Loucy (cell line): Measurements from ENCODE around the gene FBXL3.

Source experiments
- H2AFZ ChIP-seq: fragments of 200-600 bp; sonication (generic); 2 replicates; pipeline ENCODE4 v1.6.0; 2016; ENCODE audit warnings: antibody characterized with exemption, mild to moderate bottlenecking, low read length, moderate library complexity
- H3F3A ChIP-seq: fragments of 200-600 bp; 2 replicates; pipeline ENCODE4 v1.6.0; 2016; ENCODE audit warnings: antibody characterized with exemption, low read depth, mild to moderate bottlenecking
- H3K27me3 ChIP-seq: fragments of 200-600 bp; sonication (generic); 2 replicates; pipeline ENCODE4 v1.6.1; 2014; ENCODE audit warnings: low read length, mild to moderate bottlenecking; ENCODE audit not compliant: insufficient read depth, poor library complexity, severe bottlenecking
- H3K36me3 ChIP-seq: fragments of 200-600 bp; sonication (generic); 2 replicates; pipeline ENCODE4 v1.6.1; 2016; ENCODE audit warnings: low read length; ENCODE audit not compliant: insufficient read depth
- H3K4me1 ChIP-seq: fragments of 200-600 bp; sonication (generic); 2 replicates; pipeline ENCODE4 v1.5.1; 2014; ENCODE audit warnings: low read length, mild to moderate bottlenecking; ENCODE audit not compliant: insufficient read depth, poor library complexity, severe bottlenecking
- H3K4me2 ChIP-seq: fragments of 200-600 bp; sonication (generic); 2 replicates; pipeline ENCODE4 v1.6.0; 2014; ENCODE audit warnings: antibody characterized with exemption, low read length, low read depth, mild to moderate bottlenecking; ENCODE audit not compliant: poor library complexity, severe bottlenecking
- H3K4me3 ChIP-seq: fragments of 200-600 bp; sonication (generic); 2 replicates; pipeline ENCODE4 v1.5.1; 2014; ENCODE audit warnings: low read length, mild to moderate bottlenecking, mixed read lengths; ENCODE audit not compliant: poor library complexity, severe bottlenecking
- H3K79me2 ChIP-seq: fragments of 200-600 bp; sonication (generic); 2 replicates; pipeline ENCODE4 v1.6.1; 2014; ENCODE audit warnings: low read length; ENCODE audit not compliant: insufficient read depth
- H3K9ac ChIP-seq: fragments of 200-600 bp; sonication (generic); 2 replicates; pipeline ENCODE4 v1.6.0; 2014; ENCODE audit warnings: mild to moderate bottlenecking, low read depth, low read length, moderate library complexity; ENCODE audit not compliant: poor library complexity, severe bottlenecking
- H3K9me2 ChIP-seq: fragments of 200-600 bp; sonication (generic); replicated peaks from 2 replicates; pipeline ENCODE4 v1.6.1; 2016; ENCODE audit warnings: low read depth, low read length, mixed read lengths
- H3K9me3 ChIP-seq: fragments of 200-600 bp; sonication (generic); 2 replicates; pipeline ENCODE4 v1.6.1; 2014; ENCODE audit warnings: mild to moderate bottlenecking, antibody characterized with exemption, low read length, low read depth; ENCODE audit not compliant: insufficient read depth
- H4K20me1 ChIP-seq: fragments of 200-600 bp; sonication (generic); 2 replicates; pipeline ENCODE4 v1.6.0; 2014; ENCODE audit warnings: antibody characterized with exemption, low read length, mild to moderate bottlenecking; ENCODE audit not compliant: insufficient read depth, poor library complexity, severe bottlenecking
- CTCF ChIP-seq: fragments of 200-600 bp; sonication (generic); conservative IDR thresholded peaks from 2 replicates; pipeline ENCODE4 v1.5.1; 2014; ENCODE audit warnings: mild to moderate bottlenecking, antibody characterized with exemption, low read length
- EZH2phosphoT487 ChIP-seq: fragments of 200-600 bp; IDR thresholded peaks from 2 replicates; pipeline ENCODE4 v1.6.1; 2018; ENCODE audit warnings: antibody characterized with exemption, mild to moderate bottlenecking, moderate library complexity, borderline replicate concordance

FBXL3 gene

GRCh38 chr13:76993021-76993420 is 33.9 kb downstream of the FBXL3 start:
- TF ChIP-seq CTCF (no peak), EZH2phosphoT487 (no peak)
- H3K4me1 ChIP-seq, result peaks cover 24% of the 10 kb centered on the region

GRCh38 chr13:76992548-76993001 is 34.4 kb downstream of the FBXL3 start:
- Histone ChIP-seq H3K9ac (peak overlapping the region; percentile 88), H3K79me2 (peaks cover 14% of the 10 kb centered on the region; the same call in 1 of the 2 replicates), H3F3A (no peaks in the 10 kb centered on the region), H2AFZ (peak overlapping the region; percentile 99), H3K4me3 (peak overlapping the region; percentile 97), H3K27me3 (no peaks in the 10 kb centered on the region), H3K9me2 (no peaks in the 10 kb centered on the region), H3K4me2 (peak overlapping the region; percentile 96), H3K36me3 (no peaks in the 10 kb centered on the region), H3K9me3 (no peaks in the 10 kb centered on the region), H3K4me1 (peaks cover 24% of the 10 kb centered on the region), H4K20me1 (peaks cover 4% of the 10 kb centered on the region)
- TF ChIP-seq CTCF (no peak), EZH2phosphoT487 (no peak)

More at GRCh38 chr13:76993021-76993420, 33.9 kb downstream of the FBXL3 start:
- no peak overlapping the region for H2AFZ ChIP-seq
- no peaks in the 10 kb centered on the region for H3K9me3 ChIP-seq
- peak overlapping the region; percentile 96 for H3K4me2 ChIP-seq
- no peaks in the 10 kb centered on the region for H3K36me3 ChIP-seq
- H3F3A ChIP-seq, result no peaks in the 10 kb centered on the region
- peak overlapping the region; percentile 88 for H3K9ac ChIP-seq
- no peaks in the 10 kb centered on the region for H3K9me2 ChIP-seq
- peaks cover 7% of the 10 kb centered on the region for H4K20me1 ChIP-seq
- no peaks in the 10 kb centered on the region for H3K27me3 ChIP-seq
- peaks cover 14% of the 10 kb centered on the region; the same call in 1 of the 2 replicates for H3K79me2 ChIP-seq
- peak overlapping the region; percentile 97 for H3K4me3 ChIP-seq

DNA sequence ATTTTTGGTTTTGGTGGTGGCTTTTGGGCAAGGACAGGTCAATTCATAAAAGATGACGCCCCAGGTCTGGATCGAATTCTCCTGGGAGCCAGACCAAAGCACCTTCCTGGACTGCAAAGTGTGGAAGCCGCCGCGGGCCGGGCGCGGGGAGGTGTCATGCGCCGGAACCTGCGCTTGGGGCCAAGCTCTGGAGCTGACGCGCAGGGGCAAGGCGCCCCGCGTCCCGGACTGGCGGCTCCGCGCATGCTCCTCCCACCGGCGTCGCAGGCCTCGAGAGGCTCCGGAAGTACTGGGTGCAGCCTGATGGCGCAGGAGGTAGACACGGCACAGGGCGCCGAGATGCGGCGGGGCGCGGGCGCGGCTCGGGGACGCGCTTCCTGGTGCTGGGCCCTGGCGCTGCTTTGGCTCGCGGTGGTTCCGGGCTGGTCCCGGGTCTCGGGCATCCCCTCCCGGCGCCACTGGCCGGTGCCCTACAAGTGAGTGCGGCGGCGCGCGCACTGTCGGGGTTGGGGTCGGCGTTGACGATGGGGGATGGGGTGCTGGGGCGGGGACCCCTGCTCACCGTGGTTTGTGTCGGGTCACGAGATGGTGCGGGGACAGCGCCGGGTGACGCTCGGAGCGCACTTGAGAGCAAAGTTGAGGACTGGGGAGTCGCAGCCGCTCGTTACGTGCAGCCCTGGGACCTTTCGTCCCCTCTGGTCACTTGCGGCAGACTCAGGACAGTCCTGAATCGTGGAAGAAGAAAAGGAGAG is 35.0 kb downstream of the FBXL3 start, which contains the start of gene CLN5:
TSS of gene CLN5 (plus strand) at position 286 of the 752 bp plus-strand sequence. CDS start at position 304, 18 bp downstream.
- Histone ChIP-seq H3K9ac (peak within 1 kb of the TSS; percentile 88), H3K4me3 (peak within 1 kb of the TSS; percentile 97), H3K9me3 (no peaks in the 10 kb centered on the region), H2AFZ (peak within 1 kb of the TSS; percentile 99), H3K27me3 (no peaks in the 10 kb centered on the region), H3K9me2 (no peaks in the 10 kb centered on the region), H3K79me2 (peaks cover 14% of the 10 kb centered on the region; the same call in 1 of the 2 replicates), H3F3A (no peaks in the 10 kb centered on the region), H3K4me2 (peak within 1 kb of the TSS; percentile 96), H3K36me3 (no peaks in the 10 kb centered on the region), H3K4me1 (peaks cover 24% of the 10 kb centered on the region), H4K20me1 (peaks cover 3% of the 10 kb centered on the region)
- TF ChIP-seq EZH2phosphoT487 (no peak), CTCF (no peak)
